K562 (cell line): ENCODE data around the gene TARS1. TPM values are rescaled to one million over a fixed set of nuclear protein-coding genes. Genes with fewer than 3 reads are reported as not detected.

ENCODE experiments used
- ATAC-seq: fragments of 200-7000 bp; cut with Tn5 transposase; 3 replicates; pipeline ENCODE4 v1.9.1; 2020; ENCODE audit warnings: moderate library complexity
- BruUV-seq: library from RNA; stranded (reverse); fragments of 400-500 nt; replicated peaks from 2 replicates; lab custom pipeline; 2021; lab: Mats Ljungman, UMichigan
- CTCF ChIA-PET: fragments of 300-600 bp; formaldehyde crosslinking; extraction: SDS; loops from one replicate; lab custom pipeline; 2021; ENCODE audit warnings: low intra/inter-chr PET ratio; lab: Yijun Ruan, JAX
- POLR2A ChIA-PET: fragments of 300-600, 350-650 bp; sonication (Branson Sonifier 250); formaldehyde crosslinking; extraction: SDS; loops from one replicate; lab custom pipeline; 2021; ENCODE audit warnings: antibody characterized with exemption, inconsistent platforms; lab: Yijun Ruan, JAX
- DNase-seq, 4 experiments: peaks; one replicate each; pipeline versions ENCODE4 v3.0.0 to v3.0.0-alpha.2; 2011 to 2018; ENCODE audit warnings: low spot score in 3 of 4, mixed read lengths in 3 of 4; ENCODE audit errors: extremely low read depth in 1 of 4
- FAIRE-seq: peaks from 2 replicates; lab custom pipeline; 2011; peaks lifted over from hg19 to GRCh38; lab: Jason Lieb, UNC
- H2AFZ ChIP-seq: 2 replicates; pipeline ENCODE4 v1.6.0; 2011; ENCODE audit warnings: low read depth, low read length, control low read depth, inconsistent platforms
- H3K27ac ChIP-seq: fragments of 200-600 bp; 3 replicates; pipeline ENCODE4 v1.8.0; 2011; ENCODE audit warnings: low read depth, mild to moderate bottlenecking, control low read depth, inconsistent platforms, low read length, moderate library complexity, mixed read lengths; ENCODE audit errors: extremely low read depth
- H3K27me3 ChIP-seq, 2 experiments: fragments of 300-600 bp in 1 of 2; 2 replicates in 1 of 2; 3 replicates in 1 of 2; pipeline versions ENCODE4 v1.6.0 to v1.8.0; 2011; ENCODE audit warnings: inconsistent platforms in 2 of 2, low read length in 2 of 2, mild to moderate bottlenecking in 1 of 2, mixed read lengths in 1 of 2, moderate library complexity in 1 of 2; ENCODE audit not compliant: control insufficient read depth in 2 of 2, insufficient read depth in 2 of 2
- H3K36me3 ChIP-seq: fragments of 300-600 bp; 3 replicates; pipeline ENCODE4 v1.8.0; 2011; ENCODE audit warnings: mild to moderate bottlenecking, low read length, inconsistent platforms; ENCODE audit not compliant: control insufficient read depth, insufficient read depth
- H3K4me1 ChIP-seq, 2 experiments: fragments of 200-600 bp in 1 of 2; replicated peaks in 1 of 2; 2 replicates in 1 of 2; 3 replicates in 1 of 2; pipeline versions ENCODE4 v1.5.1 to v1.8.0; 2011; ENCODE audit warnings: inconsistent platforms in 2 of 2, low read length in 2 of 2, mild to moderate bottlenecking in 1 of 2, mixed read lengths in 1 of 2, moderate library complexity in 1 of 2; ENCODE audit not compliant: control insufficient read depth in 2 of 2, insufficient read depth in 2 of 2
- H3K4me2 ChIP-seq: 2 replicates; pipeline ENCODE4 v1.6.1; 2011; ENCODE audit warnings: low read length, control low read depth, inconsistent platforms, mixed read lengths; ENCODE audit not compliant: insufficient read depth
- H3K4me3 ChIP-seq: fragments of 200-600 bp; sonication (generic), shearing (Covaris generic); 2 replicates; pipeline ENCODE4 v1.5.1; 2016; ENCODE audit warnings: control low read depth, inconsistent platforms
- H3K79me2 ChIP-seq: fragments of 200-600 bp; 3 replicates; pipeline ENCODE4 v1.8.0; 2011; ENCODE audit warnings: low read length, inconsistent platforms; ENCODE audit not compliant: control insufficient read depth, insufficient read depth
- H3K9ac ChIP-seq, 2 experiments: 2 replicates each; pipeline versions ENCODE4 v1.6.0 to v1.6.1; 2011; ENCODE audit warnings: low read depth in 2 of 2, low read length in 2 of 2, control low read depth in 1 of 2, inconsistent platforms in 1 of 2, mild to moderate bottlenecking in 1 of 2, mixed read lengths in 1 of 2; ENCODE audit not compliant: insufficient read depth in 1 of 2
- H3K9me1 ChIP-seq: one replicate; pipeline ENCODE4 v1.6.0; 2011; ENCODE audit warnings: inconsistent platforms, mild to moderate bottlenecking, low read length, moderate library complexity; ENCODE audit not compliant: control insufficient read depth, insufficient read depth
- H3K9me3 ChIP-seq: replicated peaks from 2 replicates; pipeline ENCODE4 v1.5.1; 2011; ENCODE audit warnings: low read depth, low read length, inconsistent platforms; ENCODE audit not compliant: control insufficient read depth, insufficient read depth
- H4K20me1 ChIP-seq: replicated peaks from 2 replicates; pipeline ENCODE4 v1.6.1; 2011; ENCODE audit warnings: low read length, inconsistent platforms, mixed read lengths; ENCODE audit not compliant: control insufficient read depth, insufficient read depth
- E2F5 ChIP-seq: sonication (generic); formaldehyde crosslinking; IDR thresholded peaks from 2 replicates; pipeline ENCODE4 v1.8.0; 2022; ENCODE audit warnings: mild to moderate bottlenecking, missing genetic modification reagents
- E4F1 ChIP-seq: fragments of 250-450 bp; sonication (Bioruptor Pico); IDR thresholded peaks from 2 replicates; pipeline ENCODE4 v1.5.0; 2021; ENCODE audit warnings: mild to moderate bottlenecking, borderline replicate concordance
- MCM3 ChIP-seq: fragments of 450-650 bp; IDR thresholded peaks from 2 replicates; pipeline ENCODE4 v1.6.1; 2016
- SIN3A ChIP-seq, 2 experiments: fragments of 150-350 bp in 1 of 2; IDR thresholded peaks; 2 replicates each; pipeline ENCODE4 v1.6.1; 2011 to 2016; ENCODE audit warnings: borderline replicate concordance in 2 of 2, low read depth in 2 of 2, low read length in 2 of 2, mild to moderate bottlenecking in 2 of 2, moderate library complexity in 2 of 2; ENCODE audit not compliant: control insufficient read depth in 1 of 2
- WGBS: fragments of 100-300 bp; shearing (Covaris generic); methylation state at CpG from one replicate; pipeline ENCODE4 v1.1.6; 2016; ENCODE audit warnings: low coverage, mixed read lengths; ENCODE audit not compliant: insufficient coverage; ENCODE audit errors: missing lambda C conversion rate; 5-methylcytosine and 5-hydroxymethylcytosine counted together
- in situ Hi-C: fragments of 300-500 bp; cut with MboI; formaldehyde crosslinking; loops from 4 replicates; pipeline ENCODE4 v1.15.0; 2018; ENCODE audit warnings: inconsistent platforms, mixed read lengths
- intact Hi-C: fragments of 100-400 bp; cut with micrococcal nuclease; formaldehyde crosslinking; loops from 2 replicates; pipeline ENCODE4 v1.14.2; 2022
- polyA plus RNA-seq, 8 experiments: library from polyadenylated mRNA; depleted of rRNA in 4 of 8; stranded (reverse) in 5 of 8; unstranded in 3 of 8; fragments of >200 nt; fragmentation: Nextera tagmentation in 2 of 8; fragmentation: Illumina TruSeq in 1 of 8; extraction: Ambion mirVana in 2 of 8; extraction: Trizol in 1 of 8; gene quantifications; 2 replicates each; pipeline versions ENCODE4 v1.2.1 to v1.2.3, GENCODE V29; 2011 to 2014; ENCODE audit warnings: inconsistent platforms in 1 of 8, missing spikeins in 1 of 8
- total RNA-seq, 7 experiments: library from RNA; depleted of rRNA in 6 of 7; stranded (reverse); fragments of >200 nt in 6 of 7; fragmentation: Illumina TruSeq in 2 of 7; extraction: Trizol in 2 of 7; gene quantifications; 2 replicates each; pipeline versions ENCODE4 v1.2.1 to v1.2.3, GENCODE V29; 2011 to 2021; ENCODE audit warnings: low replicate concordance in 1 of 7
- TF ChIP-seq, protein P1 (sequence below): sonication (generic); formaldehyde crosslinking; IDR thresholded peaks from 2 replicates; pipeline ENCODE4 v1.8.0; 2022; ENCODE audit warnings: mild to moderate bottlenecking, low read depth, missing genetic modification reagents

The TARS1 gene
- total and polyA plus RNA-seq, 9 of the 15 experiments (the other 6 are each of a cell fraction or from before 2014, with no cell fraction given): 263 to 518 (median 439) TPM

DNA sequence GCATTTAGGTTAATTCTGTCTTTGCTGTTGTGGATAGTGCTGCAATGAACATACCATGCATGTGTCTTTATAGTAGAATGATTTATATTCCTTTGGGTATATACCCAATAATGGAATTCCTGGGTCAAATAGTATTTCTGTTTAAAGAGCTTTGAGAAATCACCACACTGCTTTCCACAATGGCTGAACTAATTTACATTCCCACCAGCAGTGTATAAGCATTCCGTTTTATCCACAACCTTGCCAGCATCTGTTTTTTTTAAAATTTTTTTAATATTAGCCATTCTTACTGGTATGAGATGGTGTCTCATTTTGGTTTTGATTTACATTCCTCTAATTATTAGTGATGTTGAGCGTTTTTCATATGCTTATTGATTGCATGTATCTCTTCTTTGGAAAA lies 15.5 kb upstream of the TARS1 start:
- Histone ChIP-seq H3K9me1 (no peaks in the 10 kb centered on the region), H3K4me3 (no peak overlapping the region), H3K4me1 (no peaks in the 10 kb centered on the region), H3K36me3 (no peaks in the 10 kb centered on the region), H3K4me2 (no peak overlapping the region)
- FAIRE-seq (no peak), ATAC-seq (no peak)
- intact Hi-C loops (no loop called here), in situ Hi-C loops (loop anchor here (25.0 kb wide), 1 partner anchor 1037 kb away; no protein-coding TSS in a partner anchor)
- no peak for TF ChIP-seq MCM3
- TF ChIP-seq E2F5: no peak
- no peak for TF ChIP-seq SIN3A (IDR thresholded peaks at IDR 0.05; ENCODE audit: borderline replicate concordance in 2 of 2, control insufficient read depth in 1 of 2, low read depth in 2 of 2, low read length in 2 of 2)
- TF ChIP-seq, protein P1, sequence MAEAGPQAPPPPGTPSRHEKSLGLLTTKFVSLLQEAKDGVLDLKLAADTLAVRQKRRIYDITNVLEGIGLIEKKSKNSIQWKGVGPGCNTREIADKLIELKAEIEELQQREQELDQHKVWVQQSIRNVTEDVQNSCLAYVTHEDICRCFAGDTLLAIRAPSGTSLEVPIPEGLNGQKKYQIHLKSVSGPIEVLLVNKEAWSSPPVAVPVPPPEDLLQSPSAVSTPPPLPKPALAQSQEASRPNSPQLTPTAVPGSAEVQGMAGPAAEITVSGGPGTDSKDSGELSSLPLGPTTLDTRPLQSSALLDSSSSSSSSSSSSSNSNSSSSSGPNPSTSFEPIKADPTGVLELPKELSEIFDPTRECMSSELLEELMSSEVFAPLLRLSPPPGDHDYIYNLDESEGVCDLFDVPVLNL (CRISPR knock-in tag): no peak
- TF ChIP-seq E4F1 (CRISPR knock-in tag): no peak
- TF ChIP-seq, all 486 proteins: peak for 0
- Histone ChIP-seq H3K9ac (no peak overlapping the region), H3K9me3 (no peaks in the 10 kb centered on the region), H3K27ac (no peak overlapping the region), H4K20me1 (no peaks in the 10 kb centered on the region), H3K79me2 (no peaks in the 10 kb centered on the region), H3K27me3 (no peaks in the 10 kb centered on the region; a peak in 1 of 5 replicates), H2AFZ (no peak overlapping the region)
- no TSS peak for BruUV-seq
- WGBS: 0% methylated on average over 2 of the region's 2 CpGs
- DNase-seq: no peak
- ChIA-PET CTCF (no interaction called here), POLR2A (no interaction called here)
